Naive B cell (primary cell): ENCODE results near the gene CHRNA7. TPM values are rescaled to one million over a fixed set of nuclear protein-coding genes. Genes with fewer than 3 reads are reported as not detected.
"Not testable (repeated sequence)": the region's sequence is repeated elsewhere in the genome, so short reads cannot be mapped to it uniquely, and the experiment has no call there.

Experiments used
- ATAC-seq, 2 donors: fragments of 150-1000 bp; cut with Tn5 transposase; 2 replicates each; pipeline ENCODE4 v1.10.0; 2021; ENCODE audit warnings: low read depth in 2 of 2, mild to moderate bottlenecking in 2 of 2, moderate library complexity in 2 of 2
- DNase-seq: peaks from one replicate; pipeline ENCODE4 v3.0.0; 2022
- H3K27ac Mint-ChIP-seq, 6 donors: one replicate each; pipeline ENCODE4 v1.8.0; 2020 to 2022; ENCODE audit warnings: mild to moderate bottlenecking in 6 of 6, mixed read lengths in 6 of 6, moderate library complexity in 5 of 6, inconsistent platforms in 2 of 6
- H3K27me3 Mint-ChIP-seq, 3 donors: one replicate each; pipeline ENCODE4 v1.8.0; 2021 to 2022; ENCODE audit warnings: mixed read lengths in 3 of 3, mild to moderate bottlenecking in 1 of 3
- H3K36me3 Mint-ChIP-seq, 2 donors: one replicate each; pipeline ENCODE4 v1.8.0; 2020 to 2022; ENCODE audit warnings: mixed read lengths in 2 of 2, inconsistent platforms in 1 of 2, mild to moderate bottlenecking in 1 of 2
- H3K4me1 Mint-ChIP-seq, 3 donors: one replicate each; pipeline ENCODE4 v1.8.0; 2020 to 2022; ENCODE audit warnings: mixed read lengths in 3 of 3, inconsistent platforms in 1 of 3, mild to moderate bottlenecking in 1 of 3, moderate library complexity in 1 of 3
- H3K4me3 Mint-ChIP-seq, 8 donors: one replicate each; pipeline ENCODE4 v1.8.0; 2020 to 2022; ENCODE audit warnings: mild to moderate bottlenecking in 8 of 8, mixed read lengths in 8 of 8, moderate library complexity in 8 of 8, inconsistent platforms in 2 of 8
- H3K9me3 Mint-ChIP-seq, 7 donors: one replicate each; pipeline ENCODE4 v1.8.0; 2020 to 2022; ENCODE audit warnings: mixed read lengths in 7 of 7, mild to moderate bottlenecking in 5 of 7, inconsistent platforms in 2 of 7, moderate library complexity in 1 of 7
- polyA plus RNA-seq, 6 donors: library from polyadenylated mRNA; unstranded; fragments of 300-500 nt; fragmentation: Illumina TruSeq; gene quantifications; one replicate each; pipeline ENCODE4 v1.2.3, GENCODE V29; 2021; ENCODE audit warnings: low read depth in 6 of 6

Gene CHRNA7
- polyA plus RNA-seq, 6 donors from 2014 or later, result not detected

DNA sequence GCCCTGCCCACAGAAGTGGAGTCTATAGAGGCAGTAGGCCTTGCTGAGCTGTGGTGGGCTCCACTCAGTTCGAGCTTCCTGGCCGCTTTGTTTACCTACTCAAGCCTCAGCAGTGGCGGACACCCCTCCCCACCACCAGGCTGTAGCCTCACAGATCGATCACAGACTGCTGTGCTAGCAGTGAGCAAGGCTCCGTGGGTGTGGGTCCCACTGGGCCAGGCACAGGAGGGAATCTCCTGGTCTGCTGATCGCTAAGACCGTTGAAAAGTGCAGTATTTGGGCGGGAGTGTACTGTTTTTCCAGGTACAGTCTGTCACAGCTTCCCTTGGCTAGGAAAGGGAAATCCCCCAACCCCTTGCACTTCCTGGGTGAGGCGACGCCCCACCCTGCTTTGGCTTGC, 115.2 kb downstream of the CHRNA7 start:
- not testable (repeated sequence) for H3K36me3 Mint-ChIP-seq, H3K27me3 Mint-ChIP-seq, DNase-seq, ATAC-seq, H3K27ac Mint-ChIP-seq, H3K4me3 Mint-ChIP-seq, H3K4me1 Mint-ChIP-seq
- peaks cover 0 to 14% (median 6%) of the 10 kb centered on the region in 7 donors for H3K9me3 Mint-ChIP-seq

DNA sequence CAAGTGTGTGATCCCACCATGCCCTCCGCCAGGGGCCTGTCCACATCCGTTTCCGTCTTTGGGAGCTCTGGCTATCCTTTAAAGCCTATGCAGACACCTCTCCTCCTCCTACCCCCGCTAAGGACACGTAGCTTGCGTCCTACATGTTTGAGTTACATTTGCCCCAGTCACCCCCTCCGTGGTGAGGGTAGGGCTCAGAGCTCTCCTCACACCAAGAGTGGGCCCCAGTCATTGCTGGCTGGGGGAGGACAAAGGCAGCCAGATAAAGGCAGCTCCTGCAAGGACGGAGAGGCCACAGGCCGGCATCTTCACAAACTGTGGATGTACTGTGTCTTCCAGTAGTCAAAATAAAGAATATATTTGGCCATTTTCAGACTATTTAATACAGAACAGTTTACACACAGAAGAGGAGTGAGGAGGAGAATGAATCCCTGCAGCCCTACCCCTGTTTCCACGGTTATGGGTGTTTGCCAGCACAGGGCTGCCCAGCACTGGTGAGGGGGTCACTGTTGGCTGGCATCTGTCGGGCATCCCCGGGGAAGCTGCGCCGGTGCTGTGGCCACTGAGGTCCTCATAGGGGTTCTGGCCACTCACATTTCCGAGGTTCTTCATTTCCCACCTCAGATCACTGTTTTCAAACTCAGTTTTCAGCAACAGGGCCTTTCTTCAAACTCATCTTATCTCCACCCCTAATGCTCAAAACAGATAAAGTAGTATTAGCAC, 118.7 kb downstream of the CHRNA7 start:
- Mint-ChIP-seq H3K4me3 (no peak overlapping the region), H3K4me1 (no peaks in the 10 kb centered on the region), H3K9me3 (peaks cover 0 to 3% (median 1%) of the 10 kb centered on the region in 7 donors), H3K36me3 (no peaks in the 10 kb centered on the region), H3K27ac (no peak overlapping the region), H3K27me3 (peaks cover 0 to 9% (median 7%) of the 10 kb centered on the region in 3 donors)
- DNase-seq, result no peak
- ATAC-seq, result no peak

DNA sequence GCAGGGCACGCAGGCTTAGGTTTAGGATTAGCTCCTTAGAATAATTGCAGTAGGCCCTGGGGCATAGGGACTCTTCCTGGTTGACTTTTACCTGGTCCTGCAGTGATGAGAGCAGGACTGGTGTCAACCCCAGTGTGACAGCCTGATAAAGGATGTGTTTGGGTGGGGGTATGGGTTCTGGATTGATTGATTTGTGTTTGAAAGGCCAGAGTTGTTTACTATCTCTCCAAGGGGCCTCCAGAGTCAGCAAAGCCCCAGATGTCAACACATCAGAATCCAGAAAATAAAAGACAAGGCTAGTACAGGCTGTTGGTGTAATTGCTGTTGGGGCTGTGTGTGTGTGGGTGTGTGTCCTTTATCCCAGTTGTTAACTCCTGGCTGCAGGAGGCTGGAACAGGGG, 122.3 kb downstream of the CHRNA7 start:
- peaks cover 0 to 3% (median 0%) of the 10 kb centered on the region in 7 donors for H3K9me3 Mint-ChIP-seq
- no peak overlapping the region for H3K4me3 Mint-ChIP-seq
- no peaks in the 10 kb centered on the region for H3K4me1 Mint-ChIP-seq
- H3K27me3 Mint-ChIP-seq, result peaks cover 0 to 9% (median 7%) of the 10 kb centered on the region in 3 donors
- H3K36me3 Mint-ChIP-seq, result no peaks in the 10 kb centered on the region
- no peak overlapping the region for H3K27ac Mint-ChIP-seq
- no peak for ATAC-seq
- no peak for DNase-seq

DNA sequence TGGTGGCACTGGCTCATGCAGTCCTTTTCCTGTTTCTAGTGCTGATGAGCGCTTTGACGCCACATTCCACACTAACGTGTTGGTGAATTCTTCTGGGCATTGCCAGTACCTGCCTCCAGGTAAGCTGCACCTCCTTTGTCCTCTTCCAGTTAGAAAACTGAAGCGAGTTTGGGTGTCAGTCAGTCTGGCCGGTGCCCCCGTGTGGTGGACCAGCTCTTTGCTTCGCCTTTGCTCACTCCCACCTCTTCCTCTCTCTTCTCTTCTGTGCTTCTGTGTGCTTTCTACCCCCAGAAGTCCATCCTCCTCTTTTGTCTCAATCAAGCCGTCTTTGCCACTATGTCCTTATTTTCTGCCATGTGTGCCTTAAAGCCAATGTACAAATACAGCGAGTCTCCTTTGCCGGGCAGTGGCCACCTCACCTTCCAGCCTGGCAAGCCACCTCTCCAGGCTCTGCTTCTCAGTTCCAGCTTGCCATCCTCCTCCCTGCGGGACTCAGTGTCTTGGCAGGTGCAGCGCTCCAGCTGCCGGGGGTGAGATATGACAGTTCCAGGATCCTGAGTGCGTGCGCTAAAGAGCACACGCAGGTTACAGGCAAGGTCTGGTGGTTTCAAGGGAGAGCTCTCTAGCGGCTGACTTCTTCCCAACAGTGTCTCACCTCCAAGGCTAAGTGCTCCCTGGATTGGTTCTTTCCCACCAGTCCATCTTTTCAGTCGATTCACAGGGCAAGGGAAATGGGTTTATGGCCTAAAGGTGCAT, 123.7 kb downstream of the CHRNA7 start:
- not testable (repeated sequence) for H3K27ac Mint-ChIP-seq

DNA sequence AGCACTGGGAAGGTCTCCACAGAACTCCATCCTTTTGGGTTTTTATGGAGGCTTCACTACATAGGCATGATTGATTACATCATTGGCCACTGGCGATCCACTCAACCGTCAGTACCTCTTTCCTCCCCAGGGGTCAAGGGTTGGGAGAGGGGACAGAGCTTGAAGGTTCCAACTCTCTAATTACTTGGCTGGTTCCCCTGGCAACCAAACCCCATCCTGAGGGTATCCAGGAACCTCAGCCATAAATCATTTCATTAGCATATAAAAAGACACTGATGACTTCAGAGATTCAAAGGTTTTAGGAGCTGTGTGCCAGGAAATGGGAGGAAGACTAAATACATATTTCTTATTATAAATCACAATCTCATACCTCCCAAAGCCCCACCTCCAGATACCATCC, 131.8 kb downstream of the CHRNA7 start:
- not testable (repeated sequence) for DNase-seq, H3K36me3 Mint-ChIP-seq, H3K9me3 Mint-ChIP-seq, H3K27ac Mint-ChIP-seq, H3K4me3 Mint-ChIP-seq, ATAC-seq, H3K4me1 Mint-ChIP-seq, H3K27me3 Mint-ChIP-seq

More for the DNA sequence above, 123.7 kb downstream of the CHRNA7 start:
- DNase-seq, H3K27me3 Mint-ChIP-seq, H3K36me3 Mint-ChIP-seq, H3K9me3 Mint-ChIP-seq, ATAC-seq, H3K4me1 Mint-ChIP-seq, H3K4me3 Mint-ChIP-seq: not testable (repeated sequence)

DNA sequence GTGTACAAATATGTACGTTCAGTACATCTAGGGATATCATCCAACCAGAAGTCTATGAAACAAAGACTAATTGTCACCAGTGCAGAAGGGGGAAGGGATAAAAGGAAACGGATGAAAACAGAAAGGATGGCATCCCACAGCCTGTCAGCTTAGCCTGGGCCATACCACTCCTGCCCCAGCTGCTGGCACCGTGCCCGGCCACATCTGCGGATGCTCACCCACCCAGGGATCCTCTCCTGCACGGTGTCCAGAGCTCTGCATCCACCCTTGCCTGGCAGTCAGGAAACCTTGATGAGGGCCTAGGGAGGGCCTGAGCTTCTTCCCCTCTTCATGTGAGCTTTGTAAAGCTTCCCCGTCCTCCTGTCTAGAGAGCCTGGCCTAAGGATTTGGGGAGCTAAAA, 133.8 kb downstream of the CHRNA7 start:
- not testable (repeated sequence) for H3K27me3 Mint-ChIP-seq, H3K27ac Mint-ChIP-seq, H3K9me3 Mint-ChIP-seq, ATAC-seq, H3K4me1 Mint-ChIP-seq, H3K4me3 Mint-ChIP-seq, H3K36me3 Mint-ChIP-seq, DNase-seq

DNA sequence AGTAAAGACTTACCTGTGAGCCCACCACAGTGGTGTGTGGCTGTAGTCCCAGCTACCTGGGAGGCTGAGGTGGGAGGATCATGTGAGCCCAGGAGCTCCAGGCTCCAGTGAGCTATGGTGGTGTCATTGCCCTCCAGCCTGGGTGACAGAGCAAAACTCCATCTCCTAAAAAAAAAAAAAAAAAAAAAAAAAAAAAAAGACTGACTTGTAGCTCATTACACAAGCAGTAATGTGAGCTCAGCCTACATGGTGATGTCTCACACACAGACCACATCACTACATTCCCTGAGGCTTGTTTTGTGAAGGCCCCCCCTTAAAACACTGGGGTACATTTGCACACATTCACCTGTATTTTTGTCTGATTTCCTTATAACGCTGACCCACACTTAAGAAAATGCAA, 134.4 kb downstream of the CHRNA7 start:
- not testable (repeated sequence) for H3K27ac Mint-ChIP-seq, H3K4me3 Mint-ChIP-seq, H3K9me3 Mint-ChIP-seq, H3K36me3 Mint-ChIP-seq, H3K4me1 Mint-ChIP-seq, DNase-seq, H3K27me3 Mint-ChIP-seq, ATAC-seq

DNA sequence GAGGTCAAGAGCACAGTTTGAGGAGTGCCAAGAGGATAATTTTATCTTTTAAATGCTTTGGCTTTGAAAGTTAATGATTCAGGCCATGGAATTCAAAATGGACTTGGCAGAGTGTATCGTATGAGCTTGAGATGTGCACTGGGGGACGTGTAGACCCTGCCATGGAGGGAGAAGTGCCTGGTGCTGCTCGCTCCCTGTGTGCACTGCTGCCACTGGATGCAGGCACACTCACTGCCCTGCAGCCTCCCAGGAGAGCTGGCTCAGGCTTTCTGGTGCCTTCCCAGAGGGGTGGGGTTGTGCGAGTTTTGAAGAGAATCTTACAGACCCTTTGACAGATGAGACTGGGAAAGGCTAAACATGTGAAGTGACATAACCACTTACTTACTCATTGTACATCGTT, 135.5 kb downstream of the CHRNA7 start:
- not testable (repeated sequence) for DNase-seq, H3K27me3 Mint-ChIP-seq, H3K4me1 Mint-ChIP-seq, H3K27ac Mint-ChIP-seq, H3K36me3 Mint-ChIP-seq, H3K9me3 Mint-ChIP-seq, ATAC-seq, H3K4me3 Mint-ChIP-seq

DNA sequence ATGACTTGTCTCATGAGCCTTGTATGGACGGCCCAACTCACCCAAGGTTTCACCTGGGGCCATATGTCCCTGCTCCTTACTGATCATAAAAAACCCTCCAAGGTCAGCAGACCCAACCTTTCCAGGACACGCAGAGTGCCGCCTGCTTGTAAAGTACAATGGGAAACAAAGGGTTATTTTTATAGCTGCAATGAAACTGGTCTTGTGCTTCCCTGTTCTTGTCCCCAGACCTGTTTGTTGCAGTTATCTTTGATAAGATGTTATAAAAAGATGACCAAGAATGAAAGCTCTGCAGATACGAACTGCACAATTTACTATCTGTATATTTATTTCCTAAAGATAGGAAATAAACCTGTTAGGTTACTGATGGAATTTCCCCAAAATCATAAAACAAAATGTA, 136.0 kb downstream of the CHRNA7 start:
- not testable (repeated sequence) for H3K4me3 Mint-ChIP-seq, ATAC-seq, H3K4me1 Mint-ChIP-seq, H3K27me3 Mint-ChIP-seq, DNase-seq, H3K27ac Mint-ChIP-seq, H3K36me3 Mint-ChIP-seq, H3K9me3 Mint-ChIP-seq

DNA sequence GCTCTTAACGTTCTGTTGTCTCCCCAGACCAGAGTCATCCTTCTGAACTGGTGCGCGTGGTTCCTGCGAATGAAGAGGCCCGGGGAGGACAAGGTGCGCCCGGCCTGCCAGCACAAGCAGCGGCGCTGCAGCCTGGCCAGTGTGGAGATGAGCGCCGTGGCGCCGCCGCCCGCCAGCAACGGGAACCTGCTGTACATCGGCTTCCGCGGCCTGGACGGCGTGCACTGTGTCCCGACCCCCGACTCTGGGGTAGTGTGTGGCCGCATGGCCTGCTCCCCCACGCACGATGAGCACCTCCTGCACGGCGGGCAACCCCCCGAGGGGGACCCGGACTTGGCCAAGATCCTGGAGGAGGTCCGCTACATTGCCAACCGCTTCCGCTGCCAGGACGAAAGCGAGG, 137.6 kb downstream of the CHRNA7 start:
- H3K4me3 Mint-ChIP-seq, H3K27ac Mint-ChIP-seq, H3K4me1 Mint-ChIP-seq, DNase-seq, ATAC-seq, H3K36me3 Mint-ChIP-seq, H3K27me3 Mint-ChIP-seq, H3K9me3 Mint-ChIP-seq: not testable (repeated sequence)

DNA sequence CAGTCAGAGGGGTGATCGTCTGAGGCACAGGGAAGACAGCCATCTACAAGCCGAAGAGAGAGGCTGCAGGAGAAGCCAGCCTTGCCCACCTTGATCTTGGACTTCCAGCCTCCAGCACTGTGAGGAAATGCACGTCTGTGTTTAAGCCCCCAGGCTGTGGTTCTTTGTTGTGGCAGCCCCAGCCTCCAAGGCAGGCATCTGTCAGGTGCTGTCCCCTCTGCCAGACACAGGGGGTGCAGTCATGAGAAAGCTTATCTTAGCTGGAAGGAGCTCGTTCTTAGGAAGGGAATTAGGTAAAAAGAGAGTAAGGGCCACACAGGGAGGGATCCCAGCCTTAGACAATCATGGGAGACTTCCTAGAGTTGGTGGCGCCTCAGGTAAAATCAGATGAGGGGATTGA, 150.3 kb downstream of the CHRNA7 start:
- not testable (repeated sequence) for H3K27me3 Mint-ChIP-seq, H3K27ac Mint-ChIP-seq, ATAC-seq, H3K4me3 Mint-ChIP-seq, H3K4me1 Mint-ChIP-seq, DNase-seq, H3K9me3 Mint-ChIP-seq, H3K36me3 Mint-ChIP-seq

DNA sequence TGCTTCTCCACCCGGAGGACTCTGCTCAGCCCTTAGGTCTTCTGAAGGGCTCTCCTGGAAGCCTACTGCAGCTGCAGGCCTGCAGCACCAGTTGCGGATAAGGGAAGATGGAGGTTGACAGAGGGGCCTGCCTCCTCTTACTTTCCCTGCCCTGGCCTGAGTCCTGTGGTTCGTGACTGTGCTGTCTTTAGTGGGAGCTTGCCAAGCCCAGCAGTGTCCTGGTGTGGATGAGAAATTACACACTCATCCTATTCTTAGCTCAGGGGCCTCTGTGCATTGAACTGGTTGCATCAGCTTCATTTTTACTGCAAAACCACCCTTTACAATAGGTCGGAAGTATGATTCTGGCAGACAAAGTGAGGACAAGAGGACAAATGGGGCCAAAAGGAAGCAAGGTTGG, 163.5 kb downstream of the CHRNA7 start:
- ATAC-seq, result not testable (repeated sequence)

DNA sequence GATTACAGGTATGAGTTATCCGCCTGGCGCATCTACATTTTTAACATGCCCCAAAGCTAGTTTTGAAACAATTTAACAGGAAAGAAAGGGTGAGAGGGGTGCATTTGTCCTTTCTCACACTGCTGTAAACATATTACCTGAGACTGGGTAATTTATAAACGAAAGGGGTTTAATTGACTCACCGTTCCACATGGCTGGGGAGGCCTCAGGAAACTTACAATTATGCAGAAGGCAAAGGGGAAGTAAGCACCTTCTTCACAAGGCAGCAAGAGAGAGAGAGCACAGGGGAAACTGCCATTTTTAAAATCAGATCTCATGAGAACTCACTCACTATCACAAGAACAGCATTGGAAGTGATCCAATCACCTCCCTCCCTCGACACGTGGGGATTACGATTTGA, 165.9 kb downstream of the CHRNA7 start:
- H3K4me1 Mint-ChIP-seq, H3K27me3 Mint-ChIP-seq, H3K36me3 Mint-ChIP-seq, H3K27ac Mint-ChIP-seq, H3K4me3 Mint-ChIP-seq, DNase-seq, H3K9me3 Mint-ChIP-seq: not testable (repeated sequence)
- peak; percentile 36 to 40 for ATAC-seq

More for the DNA sequence above, 163.5 kb downstream of the CHRNA7 start:
- H3K27ac Mint-ChIP-seq, H3K9me3 Mint-ChIP-seq, DNase-seq, H3K36me3 Mint-ChIP-seq, H3K27me3 Mint-ChIP-seq, H3K4me1 Mint-ChIP-seq, H3K4me3 Mint-ChIP-seq: not testable (repeated sequence)

DNA sequence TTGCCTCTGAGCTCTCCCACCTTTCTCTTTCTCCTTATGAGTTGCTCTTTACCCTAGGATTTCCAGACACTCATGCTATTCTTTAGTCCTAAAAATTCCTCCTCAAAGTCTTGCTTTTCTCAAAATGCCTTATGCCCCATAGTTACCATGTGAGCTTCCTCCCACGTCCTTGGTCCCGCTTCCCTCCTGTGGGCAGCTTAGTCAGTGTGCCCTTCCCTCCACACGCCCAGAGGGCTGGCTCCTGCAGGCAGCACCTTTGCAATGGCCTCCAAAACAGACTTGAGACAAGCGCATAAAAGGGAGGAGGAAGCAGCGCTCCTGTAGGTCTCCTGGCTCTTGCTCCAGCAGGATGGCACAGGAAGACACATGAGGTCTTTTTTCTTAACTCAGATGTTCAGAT, 168.6 kb downstream of the CHRNA7 start:
- H3K27me3 Mint-ChIP-seq, H3K4me1 Mint-ChIP-seq, H3K27ac Mint-ChIP-seq, H3K9me3 Mint-ChIP-seq, H3K36me3 Mint-ChIP-seq, ATAC-seq, DNase-seq, H3K4me3 Mint-ChIP-seq: not testable (repeated sequence)
